ENCODE measurements around the gene ABLIM3.
"Not testable (repeated sequence)": the region's sequence is repeated elsewhere in the genome, so short reads cannot be mapped to it uniquely, and the experiment has no call there.

ABLIM3 gene

DNA sequence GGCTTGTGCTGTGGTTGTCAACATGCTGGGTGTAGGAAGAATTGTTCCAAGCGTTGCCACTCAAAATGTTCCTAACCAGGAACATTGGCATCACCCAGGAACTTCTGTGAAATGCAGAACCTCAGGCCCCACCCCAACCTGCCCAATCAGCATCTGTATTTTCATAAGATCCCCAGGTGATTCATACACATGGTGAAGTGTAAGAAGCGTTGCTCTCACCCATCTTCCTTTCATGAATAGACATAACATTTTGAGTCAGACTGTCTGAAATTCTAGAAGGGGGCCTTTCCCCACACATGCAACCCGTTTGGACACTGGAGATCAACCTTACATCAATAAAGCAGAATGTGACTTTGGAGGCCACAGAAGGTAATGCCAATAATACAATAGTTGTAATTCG is 121.0 kb downstream of the ABLIM3 start:
- no peak for DNase-seq

- DNase-seq: peak in 2 of 4 experiments; percentile 40 to 64
These were observed 123.3 kb downstream of the ABLIM3 start for GRCh38 chr5:149264439-149265067.

DNA sequence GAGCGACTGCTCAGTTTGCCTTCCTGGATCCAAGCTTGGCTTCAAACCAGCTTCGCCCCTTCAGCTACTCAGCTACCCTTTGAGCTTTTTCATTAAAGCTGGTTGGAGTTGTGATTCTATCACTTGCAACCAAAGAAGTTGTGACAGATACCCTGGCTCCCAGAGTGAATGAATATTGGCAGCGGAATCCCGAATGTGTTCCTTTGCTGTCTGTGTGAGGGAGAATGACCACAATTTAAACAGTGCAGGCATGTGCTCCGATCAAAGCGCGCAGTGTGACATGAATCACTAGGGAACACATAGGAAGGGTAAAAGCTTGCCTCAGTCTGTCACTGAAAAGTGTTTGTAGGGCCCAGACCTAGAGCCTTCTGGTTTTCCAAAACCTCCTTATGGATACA is 123.8 kb downstream of the ABLIM3 start:
- no peak for DNase-seq

GRCh38 chr5:149265597-149265996 is 124.3 kb downstream of the ABLIM3 start:
- no peak for DNase-seq

GRCh38 chr5:149267241-149267973 is 126.1 kb downstream of the ABLIM3 start:
- no peak for DNase-seq

DNA sequence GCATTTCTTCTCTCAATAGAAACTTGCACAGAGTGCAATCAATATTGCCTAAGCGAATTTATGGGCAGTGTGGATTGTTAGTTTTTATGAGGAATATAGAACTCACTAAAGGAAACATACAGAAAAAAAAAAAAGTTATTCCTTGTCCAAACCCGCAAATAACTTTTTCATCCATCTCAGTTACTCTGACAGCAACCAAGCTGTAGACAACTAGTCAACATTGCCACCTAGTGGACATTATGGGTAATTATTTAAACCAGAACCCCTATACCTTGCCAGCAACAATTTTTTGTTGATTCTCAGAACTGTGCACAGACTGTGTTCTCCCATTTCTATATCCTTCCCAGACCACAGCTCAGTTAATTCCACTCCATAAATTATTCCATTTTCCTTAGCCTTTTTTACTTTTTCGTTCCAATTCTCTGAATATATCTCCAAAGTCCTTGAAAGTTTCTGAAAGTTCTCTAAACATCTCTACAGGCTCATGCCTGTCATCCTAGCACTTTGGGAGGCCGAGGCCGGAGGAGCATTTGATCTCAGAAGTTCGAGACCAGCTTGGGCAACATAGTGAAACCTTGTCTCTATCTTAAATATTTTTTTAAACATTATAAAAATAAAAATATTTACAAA is 127.8 kb downstream of the ABLIM3 start:
- DNase-seq: no peak

DNA sequence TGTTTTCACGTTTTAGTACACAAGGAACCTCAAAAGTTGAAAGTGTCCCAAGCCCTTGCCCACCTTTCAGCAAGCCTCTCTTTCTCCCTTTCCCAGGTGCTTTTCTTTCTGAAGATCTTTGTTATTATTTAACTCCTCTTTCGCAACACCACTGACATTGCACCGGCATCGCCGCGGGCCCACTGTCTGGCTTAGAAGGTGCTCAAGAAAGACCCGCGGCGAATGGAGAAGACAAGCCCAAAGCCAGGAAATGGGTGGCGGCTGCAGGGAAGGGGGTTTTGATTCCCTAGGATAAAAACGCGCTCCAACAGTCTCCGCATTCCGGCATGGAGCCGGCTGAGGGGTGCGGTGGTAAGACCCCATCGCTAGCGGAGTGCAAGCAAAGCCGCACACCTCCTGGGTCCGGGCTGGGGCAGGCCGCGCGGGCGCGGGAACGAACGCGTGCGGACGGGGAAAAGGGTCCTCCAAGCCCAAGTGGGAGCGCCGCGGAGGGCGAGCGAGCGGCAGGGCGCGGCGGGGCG is 130.0 kb downstream of the ABLIM3 start:
- DNase-seq: no peak

DNA sequence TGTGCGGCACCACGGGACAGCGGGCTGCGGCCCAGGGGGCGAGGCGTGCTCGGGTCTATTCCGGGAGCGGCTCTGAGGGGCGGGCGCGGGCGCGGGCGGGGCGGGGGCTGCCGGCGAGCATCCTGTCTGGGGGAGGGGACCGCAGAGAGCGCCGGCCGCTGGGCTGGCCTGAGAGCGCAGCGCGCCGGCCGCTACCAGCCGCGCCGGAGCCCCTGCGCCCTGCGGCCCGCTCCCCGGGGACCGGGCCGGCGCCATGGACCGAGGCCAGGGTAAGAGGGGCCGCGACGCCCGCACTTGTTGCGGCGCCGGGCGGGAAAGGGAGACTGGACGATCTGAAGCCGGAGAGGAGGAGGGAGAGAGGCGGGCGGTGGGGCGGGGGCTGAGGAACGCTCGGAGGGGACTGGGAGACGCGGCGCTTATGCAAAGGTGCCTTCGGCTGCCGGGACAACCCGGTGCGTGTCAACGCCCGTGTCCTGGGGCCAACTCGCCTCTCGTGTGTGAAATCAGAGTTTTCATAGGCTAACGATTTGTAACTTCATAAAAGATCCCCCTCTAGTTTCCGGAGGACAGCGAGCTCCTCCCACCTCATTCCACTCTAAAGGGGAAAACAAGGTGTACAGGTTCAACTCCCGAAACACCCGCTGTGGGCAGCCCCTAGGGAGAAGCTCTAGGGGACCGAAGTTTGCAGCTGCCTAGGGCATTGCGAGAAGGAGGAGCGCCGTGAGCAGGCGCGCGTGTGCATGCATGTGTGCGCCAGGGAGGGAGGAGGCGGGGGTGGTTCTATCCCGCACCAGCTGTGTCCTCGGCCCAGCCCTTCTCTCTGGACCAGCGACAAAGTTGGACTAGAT is 130.6 kb downstream of the ABLIM3 start, which contains the start of gene AFAP1L1:
TSS of gene AFAP1L1 (plus strand) at position 144 of the 848 bp plus-strand sequence. CDS start at position 254, 110 bp downstream.
- peak in 1 of 4 experiments; percentile 26 for DNase-seq

GRCh38 chr5:149272781-149273180 is 131.5 kb downstream of the ABLIM3 start:
- not testable (repeated sequence) for DNase-seq

GRCh38 chr5:149273237-149273636 is 131.9 kb downstream of the ABLIM3 start:
- DNase-seq: no peak

GRCh38 chr5:149273950-149274349 is 132.7 kb downstream of the ABLIM3 start:
- DNase-seq: no peak

- no peak for DNase-seq
These were observed 133.6 kb downstream of the ABLIM3 start for GRCh38 chr5:149274939-149275338.

- DNase-seq: no peak
These were observed 136.5 kb downstream of the ABLIM3 start for GRCh38 chr5:149277801-149278200.

DNA sequence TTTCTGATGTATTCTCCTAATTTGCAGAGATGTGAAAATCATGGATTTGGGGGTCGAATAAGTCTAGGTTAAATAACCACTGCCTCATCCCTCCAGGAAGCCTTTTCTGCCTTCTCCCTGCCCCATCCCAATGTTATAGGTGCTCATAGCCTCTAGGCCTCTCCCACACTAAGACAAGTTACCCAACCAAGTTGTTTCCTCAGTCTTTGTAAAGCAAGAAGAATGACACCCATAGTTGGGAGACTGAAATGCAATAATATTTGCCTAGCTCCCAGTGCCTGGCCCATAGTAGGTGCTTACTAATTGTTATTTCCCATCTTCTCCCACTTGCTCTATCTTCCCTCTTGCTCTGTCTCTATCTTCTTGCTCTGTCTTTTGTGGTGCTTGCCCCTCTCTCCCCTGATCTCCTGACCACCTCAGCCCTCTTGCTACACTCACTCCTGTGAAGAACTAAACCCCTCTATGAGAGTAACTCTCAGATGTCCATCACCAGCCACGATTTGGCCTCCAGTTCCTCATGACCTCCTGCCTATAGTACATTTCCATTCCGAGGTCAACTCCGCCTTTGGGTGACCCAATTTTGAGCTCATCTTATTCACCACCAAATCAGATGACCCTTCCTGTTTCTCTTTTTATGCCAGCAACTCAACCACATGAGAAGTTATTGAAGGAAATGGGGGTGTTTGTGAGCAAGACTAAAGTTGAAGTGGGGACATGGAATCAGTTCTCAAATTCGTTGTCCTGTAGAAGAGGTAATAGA is 137.3 kb downstream of the ABLIM3 start:
- no peak for DNase-seq

DNA sequence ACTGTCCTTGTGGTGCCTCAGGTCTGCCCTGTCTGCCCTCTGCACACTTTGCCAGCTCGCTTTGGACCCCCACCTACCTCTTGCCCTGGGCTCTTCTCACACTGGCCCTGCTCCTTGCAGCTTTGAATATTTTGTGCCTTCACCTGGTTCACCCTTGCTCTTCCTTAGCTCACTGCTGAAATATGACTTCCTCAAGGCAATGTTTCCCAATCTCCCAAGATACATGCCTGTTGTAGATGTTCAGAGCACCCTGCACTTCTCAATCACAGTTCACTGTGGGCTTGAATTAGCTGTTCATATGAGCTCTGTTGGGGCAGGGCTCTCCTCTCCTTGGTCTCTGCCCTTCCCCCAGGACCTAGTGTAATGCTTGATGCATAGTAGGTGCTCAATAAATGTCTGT is 138.4 kb downstream of the ABLIM3 start:
- DNase-seq: no peak

DNA sequence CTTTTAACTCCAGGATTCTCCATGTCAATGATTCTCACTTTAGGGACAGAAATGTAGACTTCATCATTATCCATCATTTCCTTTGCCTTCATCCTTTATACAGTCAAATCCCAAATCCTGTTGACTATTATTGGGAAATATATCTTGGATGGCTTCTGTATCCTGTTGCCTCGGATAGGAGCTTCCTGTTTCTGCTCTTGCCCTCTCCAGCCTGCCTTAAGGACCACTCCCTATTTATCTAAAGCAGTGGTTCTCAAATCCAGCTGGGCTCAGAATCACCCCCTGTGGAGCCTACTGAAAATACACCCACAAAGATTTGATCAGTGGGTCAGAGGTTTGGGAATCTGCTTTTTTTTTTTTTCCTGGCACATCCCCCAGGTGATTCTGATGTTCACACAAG is 138.8 kb downstream of the ABLIM3 start:
- DNase-seq: no peak

GRCh38 chr5:149280802-149281201 is 139.5 kb downstream of the ABLIM3 start:
- DNase-seq: no peak

DNA sequence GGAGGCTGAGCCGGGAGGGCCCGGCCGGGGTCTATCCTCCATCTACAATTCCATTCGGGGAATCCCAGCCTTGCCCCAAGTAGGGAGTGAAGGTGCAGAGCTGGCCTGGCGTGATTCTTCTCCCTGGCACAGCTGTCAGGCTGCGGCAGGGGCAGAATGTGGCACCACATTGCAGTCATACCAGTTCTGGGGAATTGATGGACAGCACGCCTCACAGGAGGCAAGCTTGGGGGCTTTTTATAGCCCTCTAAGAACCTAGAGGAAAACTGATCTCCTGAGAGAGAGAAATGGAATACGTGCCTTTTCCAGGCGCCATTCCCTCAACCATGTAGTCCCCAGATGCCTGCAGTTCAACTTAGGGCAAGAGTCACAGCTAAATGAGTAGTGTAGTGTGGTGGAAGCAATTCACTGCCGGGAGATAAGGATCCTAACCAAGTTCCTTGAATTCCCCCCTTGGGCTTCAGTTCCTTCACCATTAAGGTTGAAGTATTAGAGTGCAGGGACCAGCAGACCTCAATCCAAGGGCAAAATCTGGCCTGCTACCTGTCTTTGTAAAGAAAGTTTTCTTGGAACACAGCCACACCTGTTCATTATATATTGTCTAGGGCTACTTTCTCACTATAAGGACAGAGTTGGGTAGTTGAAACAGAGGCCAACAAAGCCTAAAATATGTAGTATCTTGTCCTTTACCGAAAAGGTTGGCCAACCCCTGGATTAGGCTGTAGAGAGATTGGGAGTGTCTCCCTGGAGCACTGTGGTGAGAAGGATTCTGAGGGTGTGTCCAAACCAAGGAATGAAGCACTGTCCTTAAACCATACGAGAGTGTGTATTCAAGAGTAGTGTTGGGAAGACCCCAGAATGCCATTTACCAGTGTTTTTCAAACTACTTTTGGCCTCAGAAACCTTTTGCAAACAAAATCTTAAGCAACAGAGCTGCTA is 141.0 kb downstream of the ABLIM3 start:
- no peak for DNase-seq

DNA sequence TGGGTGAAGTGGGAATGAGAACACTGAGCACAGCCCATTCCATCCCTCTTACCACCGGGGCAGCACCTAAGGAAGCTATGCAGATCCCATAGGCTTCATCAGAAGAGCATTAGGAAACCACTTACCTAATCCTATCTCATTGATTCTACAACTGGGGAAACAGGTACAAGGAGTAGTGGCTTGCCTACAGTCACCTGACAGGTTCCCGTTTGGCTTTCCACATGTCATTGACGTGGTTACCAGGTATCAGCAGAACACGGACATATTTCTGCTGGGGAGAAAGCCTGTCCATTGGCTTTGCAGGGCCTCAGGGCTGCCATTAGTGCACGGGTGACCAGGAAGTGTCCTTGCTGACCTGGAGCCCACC is 141.7 kb downstream of the ABLIM3 start:
- no peak for DNase-seq

DNA sequence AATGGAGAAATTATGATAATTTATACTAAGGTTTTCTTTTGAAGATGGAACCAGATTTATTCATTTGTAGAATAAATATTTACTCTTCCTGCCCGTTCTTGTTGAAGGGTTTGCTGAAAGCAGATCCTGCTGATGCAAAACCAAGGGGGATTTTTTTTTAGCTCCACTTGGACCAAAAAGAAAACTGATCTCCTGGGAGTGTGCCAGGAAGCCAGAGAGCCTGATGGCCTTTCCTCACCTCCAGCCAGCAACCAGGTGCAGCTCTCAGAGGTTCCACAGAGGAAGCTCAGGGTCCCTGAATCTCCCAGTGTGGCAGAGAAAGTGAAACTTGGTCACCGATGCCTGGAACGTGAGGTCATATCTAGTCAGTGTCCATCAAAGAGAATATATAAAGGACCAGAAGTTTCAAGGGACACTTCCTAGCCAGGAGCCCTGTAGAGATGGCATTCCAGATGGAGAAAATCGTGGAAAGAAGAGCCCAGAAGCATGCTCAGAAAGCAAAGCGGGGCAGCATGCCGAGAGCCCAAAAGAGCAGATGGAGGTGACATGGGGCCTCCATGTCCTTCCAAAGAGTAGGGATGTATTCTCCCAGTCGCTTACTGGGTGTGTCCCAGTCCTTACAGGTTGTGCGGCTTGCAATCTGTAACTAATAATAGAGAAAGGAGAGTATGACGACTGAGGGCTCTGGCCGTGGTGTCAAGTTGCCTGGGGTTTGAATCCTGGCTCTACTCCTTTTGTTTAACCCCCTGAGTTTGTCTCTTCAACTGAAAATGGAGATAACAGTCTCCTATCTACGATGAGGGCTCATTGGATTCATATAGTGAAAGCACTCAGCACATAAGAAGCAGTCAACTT is 142.6 kb downstream of the ABLIM3 start:
- no peak for DNase-seq

Measured in activated naive CD4-positive, alpha-beta T cell (primary cell).